ENCODE data around the gene VIM. TPM values are rescaled to one million over a fixed set of nuclear protein-coding genes. Genes with fewer than 3 reads are reported as not detected.

VIM gene
- total and polyA plus RNA-seq, 2 experiments from 2014 or later = 131 to 228 TPM

DNA sequence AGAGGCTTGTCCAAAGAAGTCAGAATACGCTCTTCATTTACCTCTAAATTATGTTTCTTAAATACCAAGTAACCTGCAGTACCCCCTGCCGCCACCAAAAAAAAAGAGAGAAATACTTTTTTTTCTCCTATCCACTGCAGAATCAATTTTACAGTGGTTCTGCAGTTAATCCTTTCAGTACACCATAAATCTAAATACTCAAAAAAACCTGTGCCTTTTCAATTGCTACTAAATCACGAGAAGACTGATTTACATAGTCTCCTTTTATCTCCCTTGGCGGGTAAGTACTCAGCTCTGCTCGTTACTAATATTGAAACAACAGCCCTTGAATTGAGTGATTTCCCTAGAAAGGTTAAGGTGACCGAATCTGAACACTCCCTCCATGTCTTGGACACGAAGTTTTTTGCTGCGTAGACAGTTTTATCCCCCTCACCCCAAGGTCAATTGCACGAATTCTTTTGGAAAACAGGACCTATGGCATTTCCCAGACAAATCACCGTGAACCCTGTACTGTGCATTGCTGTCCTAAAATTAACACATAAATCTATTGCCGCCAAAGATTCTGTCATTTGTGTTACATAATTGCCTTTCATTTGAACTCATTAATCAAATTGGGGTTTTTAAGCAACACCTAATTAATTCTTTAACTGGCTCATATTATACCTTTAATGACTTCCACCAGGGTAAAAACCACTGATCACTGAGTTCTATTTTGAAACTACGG lies 512 bp upstream of the VIM start:
- H3K27me3 ChIP-seq (ENCODE audit: insufficient read depth) = peaks cover 42% of the 10 kb centered on the region
- Mint-ChIP-seq H3K27ac (no peak overlapping the region), H3K9me3 (peaks cover 2% of the 10 kb centered on the region; the same call in 1 of the 3 replicates)

More for the DNA sequence above, 512 bp upstream of the VIM start:
- Histone ChIP-seq H3K36me3 (ENCODE audit: insufficient read depth) (0 out of 2 replicates have a peak, but pooled peaks cover 2% of the 10 kb centered on the region), H3K9me2 (ENCODE audit: insufficient read depth) (no peaks in the 10 kb centered on the region), H3K4me3 (peak overlapping the region; percentile 96), H3K4me1 (ENCODE audit: insufficient read depth) (peaks cover 25% of the 10 kb centered on the region), H2AFZ (no peak overlapping the region), H3K4me2 (peak overlapping the region; percentile 93), H3F3A (replicated peaks; ENCODE audit: low read depth) (peaks cover 12% of the 10 kb centered on the region; the same call in 1 of the 2 replicates), H3K27ac (ENCODE audit: low read depth) (no peak overlapping the region), H3K79me2 (replicated peaks; ENCODE audit: insufficient read depth) (no peaks in the 10 kb centered on the region), H4K20me1 (replicated peaks; ENCODE audit: insufficient read depth) (no peaks in the 10 kb centered on the region)
- Mint-ChIP-seq H3K4me1 (peaks cover 20% of the 10 kb centered on the region), H3K27me3 (ENCODE audit: insufficient read depth, low read depth, poor library complexity) (peaks cover 40% of the 10 kb centered on the region), H3K36me3 (ENCODE audit: low read depth) (no peaks in the 10 kb centered on the region; the same call in 1 of the 3 replicates), H3K4me3 (peak overlapping the region; percentile 87)
- no peak for TF ChIP-seq JUNB (IDR thresholded peaks at IDR 0.05; ENCODE audit: unreplicated experiment)
- no peak for TF ChIP-seq STAT1 (IDR thresholded peaks at IDR 0.05; ENCODE audit: unreplicated experiment)
- TF ChIP-seq, protein P1, sequence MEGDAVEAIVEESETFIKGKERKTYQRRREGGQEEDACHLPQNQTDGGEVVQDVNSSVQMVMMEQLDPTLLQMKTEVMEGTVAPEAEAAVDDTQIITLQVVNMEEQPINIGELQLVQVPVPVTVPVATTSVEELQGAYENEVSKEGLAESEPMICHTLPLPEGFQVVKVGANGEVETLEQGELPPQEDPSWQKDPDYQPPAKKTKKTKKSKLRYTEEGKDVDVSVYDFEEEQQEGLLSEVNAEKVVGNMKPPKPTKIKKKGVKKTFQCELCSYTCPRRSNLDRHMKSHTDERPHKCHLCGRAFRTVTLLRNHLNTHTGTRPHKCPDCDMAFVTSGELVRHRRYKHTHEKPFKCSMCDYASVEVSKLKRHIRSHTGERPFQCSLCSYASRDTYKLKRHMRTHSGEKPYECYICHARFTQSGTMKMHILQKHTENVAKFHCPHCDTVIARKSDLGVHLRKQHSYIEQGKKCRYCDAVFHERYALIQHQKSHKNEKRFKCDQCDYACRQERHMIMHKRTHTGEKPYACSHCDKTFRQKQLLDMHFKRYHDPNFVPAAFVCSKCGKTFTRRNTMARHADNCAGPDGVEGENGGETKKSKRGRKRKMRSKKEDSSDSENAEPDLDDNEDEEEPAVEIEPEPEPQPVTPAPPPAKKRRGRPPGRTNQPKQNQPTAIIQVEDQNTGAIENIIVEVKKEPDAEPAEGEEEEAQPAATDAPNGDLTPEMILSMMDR (conservative IDR thresholded peaks at IDR 0.05; ENCODE audit: low read depth in 2 of 2) = peak in 1 of 2 experiments; percentile 60; a peak in 2 of 4 replicates
- TF ChIP-seq, protein P2, sequence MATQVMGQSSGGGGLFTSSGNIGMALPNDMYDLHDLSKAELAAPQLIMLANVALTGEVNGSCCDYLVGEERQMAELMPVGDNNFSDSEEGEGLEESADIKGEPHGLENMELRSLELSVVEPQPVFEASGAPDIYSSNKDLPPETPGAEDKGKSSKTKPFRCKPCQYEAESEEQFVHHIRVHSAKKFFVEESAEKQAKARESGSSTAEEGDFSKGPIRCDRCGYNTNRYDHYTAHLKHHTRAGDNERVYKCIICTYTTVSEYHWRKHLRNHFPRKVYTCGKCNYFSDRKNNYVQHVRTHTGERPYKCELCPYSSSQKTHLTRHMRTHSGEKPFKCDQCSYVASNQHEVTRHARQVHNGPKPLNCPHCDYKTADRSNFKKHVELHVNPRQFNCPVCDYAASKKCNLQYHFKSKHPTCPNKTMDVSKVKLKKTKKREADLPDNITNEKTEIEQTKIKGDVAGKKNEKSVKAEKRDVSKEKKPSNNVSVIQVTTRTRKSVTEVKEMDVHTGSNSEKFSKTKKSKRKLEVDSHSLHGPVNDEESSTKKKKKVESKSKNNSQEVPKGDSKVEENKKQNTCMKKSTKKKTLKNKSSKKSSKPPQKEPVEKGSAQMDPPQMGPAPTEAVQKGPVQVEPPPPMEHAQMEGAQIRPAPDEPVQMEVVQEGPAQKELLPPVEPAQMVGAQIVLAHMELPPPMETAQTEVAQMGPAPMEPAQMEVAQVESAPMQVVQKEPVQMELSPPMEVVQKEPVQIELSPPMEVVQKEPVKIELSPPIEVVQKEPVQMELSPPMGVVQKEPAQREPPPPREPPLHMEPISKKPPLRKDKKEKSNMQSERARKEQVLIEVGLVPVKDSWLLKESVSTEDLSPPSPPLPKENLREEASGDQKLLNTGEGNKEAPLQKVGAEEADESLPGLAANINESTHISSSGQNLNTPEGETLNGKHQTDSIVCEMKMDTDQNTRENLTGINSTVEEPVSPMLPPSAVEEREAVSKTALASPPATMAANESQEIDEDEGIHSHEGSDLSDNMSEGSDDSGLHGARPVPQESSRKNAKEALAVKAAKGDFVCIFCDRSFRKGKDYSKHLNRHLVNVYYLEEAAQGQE (IDR thresholded peaks at IDR 0.05; ENCODE audit: unreplicated experiment) = no peak
- no peak for TF ChIP-seq POLR2AphosphoS5 (IDR thresholded peaks at IDR 0.05; ENCODE audit: low read depth)
- TF ChIP-seq, protein P3, sequence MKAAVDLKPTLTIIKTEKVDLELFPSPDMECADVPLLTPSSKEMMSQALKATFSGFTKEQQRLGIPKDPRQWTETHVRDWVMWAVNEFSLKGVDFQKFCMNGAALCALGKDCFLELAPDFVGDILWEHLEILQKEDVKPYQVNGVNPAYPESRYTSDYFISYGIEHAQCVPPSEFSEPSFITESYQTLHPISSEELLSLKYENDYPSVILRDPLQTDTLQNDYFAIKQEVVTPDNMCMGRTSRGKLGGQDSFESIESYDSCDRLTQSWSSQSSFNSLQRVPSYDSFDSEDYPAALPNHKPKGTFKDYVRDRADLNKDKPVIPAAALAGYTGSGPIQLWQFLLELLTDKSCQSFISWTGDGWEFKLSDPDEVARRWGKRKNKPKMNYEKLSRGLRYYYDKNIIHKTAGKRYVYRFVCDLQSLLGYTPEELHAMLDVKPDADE (IDR thresholded peaks at IDR 0.05) = no peak
- TF ChIP-seq ZNF114 (CRISPR knock-in tag; IDR thresholded peaks at IDR 0.05) = no peak
- DNase-seq (ENCODE audit: low spot score) (peak; percentile 46), ATAC-seq (no peak)
